Esophagus (tissue), 2 donors: ENCODE results near the gene GRID1. TPM values are rescaled to one million over a fixed set of nuclear protein-coding genes. Genes with fewer than 3 reads are reported as not detected.

Experiments used
- H3K27ac ChIP-seq, 2 donors: one replicate each; pipeline ENCODE4 v1.5.1; 2013; ENCODE audit warnings: low read depth in 2 of 2, mild to moderate bottlenecking in 2 of 2, inconsistent platforms in 1 of 2, low read length in 1 of 2, moderate library complexity in 1 of 2
- H3K27me3 ChIP-seq, 2 donors: one replicate each; pipeline ENCODE4 v1.6.1; 2013; ENCODE audit warnings: low read length in 2 of 2, control low read depth in 1 of 2, mild to moderate bottlenecking in 1 of 2; ENCODE audit not compliant: insufficient read depth in 2 of 2, control insufficient read depth in 1 of 2
- H3K36me3 ChIP-seq, 2 donors: one replicate each; pipeline ENCODE4 v1.6.1; 2013; ENCODE audit warnings: low read length in 1 of 2; ENCODE audit not compliant: control insufficient read depth in 2 of 2, insufficient read depth in 2 of 2
- H3K4me1 ChIP-seq, 2 donors: one replicate each; pipeline ENCODE4 v1.6.1; 2013; ENCODE audit warnings: low read length in 1 of 2; ENCODE audit not compliant: control insufficient read depth in 2 of 2, insufficient read depth in 2 of 2
- H3K4me3 ChIP-seq, 2 donors: one replicate each; pipeline ENCODE4 v1.5.1; 2013; ENCODE audit warnings: low read length in 2 of 2, mild to moderate bottlenecking in 2 of 2, low read depth in 1 of 2, moderate library complexity in 1 of 2
- H3K9me3 ChIP-seq, 2 donors: one replicate each; pipeline ENCODE4 v1.6.1; 2013; ENCODE audit warnings: mild to moderate bottlenecking in 2 of 2, low read depth in 1 of 2, low read length in 1 of 2, moderate library complexity in 1 of 2; ENCODE audit not compliant: control insufficient read depth in 2 of 2, insufficient read depth in 1 of 2
- WGBS, 2 donors: extraction: QIAGEN DNeasy Blood & Tissue Kit; methylation state at CpG; one replicate each; pipeline ENCODE4 v1.1.7; 2013; 5-methylcytosine and 5-hydroxymethylcytosine counted together
- polyA plus RNA-seq, 2 donors: library from polyadenylated mRNA; stranded (reverse); fragments of 200-250 nt; gene quantifications; one replicate each; pipeline ENCODE4 v1.2.3, GENCODE V29; 2013
- donor health status: healthy with polysubstance abuse.
- donor health status: Bipolar disorder and iron deficiency.

The GRID1 gene
- polyA plus RNA-seq, 2 donors: 0.04 to 0.32 TPM

DNA sequence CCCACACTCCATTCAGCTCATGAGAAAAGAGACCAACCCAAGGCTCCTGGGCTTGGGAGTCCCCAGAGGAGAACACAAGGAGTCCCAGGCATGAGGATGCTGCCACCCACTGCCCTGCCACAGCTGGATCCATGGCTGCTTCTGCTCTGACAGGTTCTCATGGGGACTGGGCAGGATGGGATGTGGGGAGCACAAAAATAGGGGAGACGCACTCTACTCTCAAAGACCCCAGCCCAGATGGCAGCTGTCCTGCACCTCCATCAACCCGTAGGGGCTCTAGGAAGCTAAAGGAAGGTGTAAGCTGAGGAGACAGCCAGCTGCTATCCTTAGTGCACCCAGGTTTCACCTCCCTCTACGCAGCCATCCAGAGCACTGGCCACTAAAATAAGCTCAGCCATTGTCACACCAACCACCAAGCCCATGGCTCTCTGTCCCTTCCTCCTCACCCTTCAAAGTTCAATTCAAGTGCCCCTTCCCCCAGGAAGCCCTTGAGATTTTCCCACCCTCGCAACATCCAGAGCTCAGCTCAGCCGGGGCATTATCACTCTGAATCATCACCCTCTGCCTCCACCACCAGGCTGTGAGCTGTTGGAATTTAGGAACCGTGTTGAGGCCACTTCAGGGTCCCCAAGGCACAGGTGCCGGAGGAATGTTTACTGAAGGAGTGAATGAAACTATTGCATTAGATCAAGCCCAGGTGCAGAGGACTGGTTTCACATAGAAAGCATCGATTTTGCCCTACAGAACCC lies 142.1 kb downstream of the GRID1 start:
- Histone ChIP-seq H3K4me1 (no peaks in the 10 kb centered on the region), H3K27me3 (no peaks in the 10 kb centered on the region), H3K27ac (no peak overlapping the region), H3K4me3 (no peak overlapping the region), H3K9me3 (no peaks in the 10 kb centered on the region), H3K36me3 (no peaks in the 10 kb centered on the region)
- WGBS, 2 donors: 68 to 69% methylated on average over 8 of the region's 8 CpGs

DNA sequence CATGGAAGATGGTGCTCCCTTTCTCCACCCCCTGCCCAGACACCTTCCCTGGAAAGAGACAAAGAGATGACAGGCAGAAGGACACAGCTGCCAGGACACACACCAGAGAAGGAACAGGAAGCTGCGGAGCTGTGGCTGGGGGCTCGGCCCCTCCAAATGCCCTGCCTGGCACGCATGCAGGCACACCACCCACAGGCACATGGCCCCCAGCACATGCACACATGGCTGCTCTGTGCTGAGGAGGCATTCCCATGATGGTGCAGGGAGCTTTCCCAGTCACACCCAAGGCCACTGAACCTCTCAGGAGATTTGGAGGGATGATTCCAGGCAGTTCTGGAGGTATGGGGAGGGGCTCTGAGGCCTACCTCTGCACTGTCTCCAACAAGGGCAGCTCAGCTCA lies 143.3 kb downstream of the GRID1 start:
- Histone ChIP-seq H3K4me1 (peaks cover 0 to 2% of the 10 kb centered on the region in 2 donors), H3K27ac (no peak overlapping the region)
- 71 to 73% methylated on average over 3 of the region's 3 CpGs for WGBS, 2 donors

DNA sequence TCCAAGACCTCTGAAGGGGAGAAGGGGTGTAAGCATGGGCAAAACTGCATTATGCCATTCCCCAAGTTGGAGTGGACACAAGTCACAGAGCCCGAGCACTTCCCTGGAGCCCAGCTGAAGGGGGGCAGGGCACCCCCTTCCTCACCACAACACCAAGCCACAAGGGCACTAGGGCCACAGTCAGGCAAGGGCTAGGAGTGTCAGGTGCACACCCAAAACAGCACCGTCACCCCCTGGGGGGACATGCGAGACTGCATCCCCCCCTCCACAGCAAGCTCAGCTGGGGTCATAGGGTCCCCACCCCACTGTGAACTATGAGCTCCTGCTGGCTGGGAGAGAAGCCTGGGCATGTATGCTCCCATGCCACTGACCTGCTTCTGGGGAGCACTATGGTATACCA lies 143.9 kb downstream of the GRID1 start:
- Histone ChIP-seq H3K9me3 (no peaks in the 10 kb centered on the region), H3K4me3 (no peak overlapping the region), H3K36me3 (no peaks in the 10 kb centered on the region), H3K27ac (no peak overlapping the region), H3K27me3 (no peaks in the 10 kb centered on the region), H3K4me1 (peaks cover 0 to 2% of the 10 kb centered on the region in 2 donors)
- WGBS, 2 donors: 73 to 76% methylated on average over 3 of the region's 3 CpGs

More for the DNA sequence above, 143.3 kb downstream of the GRID1 start:
- H3K27me3 ChIP-seq: no peaks in the 10 kb centered on the region
- no peaks in the 10 kb centered on the region for H3K9me3 ChIP-seq
- H3K36me3 ChIP-seq: no peaks in the 10 kb centered on the region
- H3K4me3 ChIP-seq: no peak overlapping the region

DNA sequence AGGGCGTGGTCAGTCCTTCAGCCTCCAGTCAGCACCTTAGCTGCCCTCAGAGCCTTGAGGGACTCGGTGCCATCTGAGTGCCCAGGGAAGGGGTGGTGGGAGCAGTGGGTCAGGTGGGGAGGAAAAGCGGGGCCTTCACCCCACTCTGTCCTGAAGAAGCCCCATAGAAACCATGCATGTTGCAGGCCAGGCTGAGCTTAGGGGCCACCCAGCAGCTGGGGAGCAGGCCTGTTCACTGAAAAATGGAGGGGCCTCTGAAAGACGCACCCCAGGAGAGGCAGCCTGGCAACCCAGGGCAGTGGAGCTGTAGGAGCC lies 144.3 kb downstream of the GRID1 start:
- H3K27ac ChIP-seq: no peak overlapping the region
- WGBS, 2 donors: 71 to 82% methylated on average over 4 of the region's 4 CpGs

DNA sequence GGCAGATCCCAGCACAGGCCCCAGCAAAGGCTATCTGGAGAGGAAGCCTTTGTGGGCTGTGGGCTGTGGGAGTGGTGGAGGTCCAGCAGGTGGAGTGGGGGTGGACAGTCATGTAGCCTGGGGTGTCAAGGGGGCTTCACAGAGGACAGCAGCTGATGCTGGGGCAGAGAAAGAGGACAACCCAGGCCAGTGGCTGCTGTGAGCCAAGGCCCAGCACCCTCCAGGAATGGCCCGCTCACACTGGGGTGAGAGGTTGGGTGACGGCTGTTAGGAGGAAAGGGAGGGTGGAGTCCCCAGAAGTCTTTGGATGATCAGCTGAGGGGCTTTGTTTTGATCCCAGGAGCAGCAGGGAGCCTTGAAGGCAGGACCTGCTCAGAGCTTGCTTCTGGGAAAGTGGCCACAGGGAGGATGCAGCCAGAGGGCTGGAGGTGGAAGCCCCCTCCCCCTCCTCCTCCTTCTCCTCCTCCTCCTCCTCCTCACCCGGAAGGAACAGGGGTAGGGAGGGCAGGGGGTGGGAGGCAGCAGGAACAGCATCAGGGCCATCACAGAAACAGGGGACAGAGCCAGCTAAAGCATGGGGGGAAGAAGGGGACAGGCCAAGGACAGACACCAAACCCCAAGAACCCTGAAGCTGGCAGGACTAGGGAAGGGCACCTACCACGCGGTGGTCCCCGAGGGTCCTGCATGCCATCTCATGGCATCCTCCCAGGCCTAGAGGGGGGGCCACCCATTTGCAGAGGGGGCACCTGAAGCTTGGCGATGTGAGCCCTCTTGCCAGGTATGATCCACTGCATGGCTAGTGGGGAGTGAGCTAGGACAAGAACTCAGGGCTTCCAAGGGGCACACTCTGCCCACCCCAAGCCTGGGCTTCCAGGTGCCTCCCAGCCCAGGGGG lies 144.9 kb downstream of the GRID1 start:
- H3K27me3 ChIP-seq: no peaks in the 10 kb centered on the region
- H3K36me3 ChIP-seq: no peaks in the 10 kb centered on the region
- no peaks in the 10 kb centered on the region for H3K9me3 ChIP-seq
- WGBS, 2 donors: 68 to 72% methylated on average over 6 to 7 of the region's 7 CpGs
- peaks cover 0 to 2% of the 10 kb centered on the region in 2 donors for H3K4me1 ChIP-seq
- H3K27ac ChIP-seq: no peak overlapping the region
- no peak overlapping the region for H3K4me3 ChIP-seq

More for the DNA sequence above, 144.3 kb downstream of the GRID1 start:
- H3K27me3 ChIP-seq: no peaks in the 10 kb centered on the region
- H3K4me1 ChIP-seq: peaks cover 0 to 2% of the 10 kb centered on the region in 2 donors
- H3K9me3 ChIP-seq: no peaks in the 10 kb centered on the region
- no peaks in the 10 kb centered on the region for H3K36me3 ChIP-seq
- H3K4me3 ChIP-seq: no peak overlapping the region

DNA sequence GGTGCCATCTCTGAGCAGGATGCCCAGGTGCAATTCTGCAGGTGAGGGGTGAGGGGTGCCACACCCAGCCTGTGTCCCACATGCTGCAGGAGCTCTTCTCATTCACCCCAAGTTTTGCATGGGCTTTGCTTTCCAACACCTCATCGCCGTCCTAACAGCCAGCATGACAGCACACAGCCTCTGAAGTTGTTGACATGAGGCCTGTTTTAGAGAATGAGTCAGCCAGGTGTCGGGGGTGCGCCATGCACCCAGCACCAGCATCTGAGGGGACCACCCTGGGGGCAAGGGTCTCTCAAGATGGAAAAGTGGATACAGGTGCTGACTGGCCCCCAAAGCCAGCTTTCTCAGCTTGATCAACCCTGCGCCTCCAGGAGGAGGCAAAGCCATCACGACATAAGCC lies 146.0 kb downstream of the GRID1 start:
- Histone ChIP-seq H3K9me3 (no peaks in the 10 kb centered on the region), H3K27me3 (no peaks in the 10 kb centered on the region), H3K36me3 (no peaks in the 10 kb centered on the region), H3K4me1 (peaks cover 0 to 2% of the 10 kb centered on the region in 2 donors), H3K4me3 (no peak overlapping the region), H3K27ac (no peak overlapping the region)
- 89% methylated on average over 6 of the region's 6 CpGs for WGBS, 2 donors

DNA sequence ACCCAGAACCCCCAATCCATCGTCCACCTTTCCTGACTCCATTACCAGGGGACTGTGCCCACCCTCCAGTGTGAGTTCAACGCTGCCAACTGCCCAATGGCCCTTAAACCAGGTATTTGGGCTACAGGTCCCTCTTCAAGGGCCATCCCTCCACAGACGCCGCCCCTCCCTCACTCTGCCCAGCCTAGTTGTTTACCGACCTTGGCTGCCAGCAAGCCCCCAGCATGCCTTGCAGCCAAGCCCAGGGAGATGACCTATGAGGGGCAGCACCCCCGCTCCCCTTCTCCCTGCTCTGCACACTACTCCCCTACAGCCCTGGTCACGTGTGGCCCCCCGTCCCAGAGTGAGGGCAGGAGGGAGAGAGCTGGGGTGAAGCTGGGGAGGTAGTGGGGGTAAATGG lies 147.3 kb downstream of the GRID1 start:
- Histone ChIP-seq H3K27ac (no peak overlapping the region), H3K27me3 (no peaks in the 10 kb centered on the region), H3K4me1 (peaks cover 0 to 2% of the 10 kb centered on the region in 2 donors), H3K9me3 (no peaks in the 10 kb centered on the region), H3K36me3 (no peaks in the 10 kb centered on the region), H3K4me3 (no peak overlapping the region)
- whole genome bisulfite sequencing, 2 donors: 67 to 73% methylated on average over 8 of the region's 8 CpGs

DNA sequence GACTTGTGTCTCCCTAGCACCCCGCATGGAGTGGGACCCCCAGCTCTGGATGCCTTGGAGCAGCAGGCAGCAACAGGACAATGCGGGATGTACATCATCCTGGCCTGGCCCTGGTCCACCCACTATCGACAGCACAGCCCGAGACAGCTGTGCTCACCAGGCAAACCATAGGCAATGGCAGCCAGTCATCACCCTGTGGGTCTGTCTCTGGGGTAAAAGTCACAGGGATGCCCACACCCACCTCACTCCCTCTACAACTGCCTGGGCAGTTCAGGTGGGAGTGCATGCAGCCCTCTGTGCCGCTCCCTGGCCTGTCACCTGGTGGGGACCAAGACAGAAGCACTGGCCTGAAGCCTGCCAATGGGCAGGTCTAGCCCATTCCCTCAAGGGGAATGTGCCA lies 147.8 kb downstream of the GRID1 start:
- Histone ChIP-seq H3K36me3 (no peaks in the 10 kb centered on the region), H3K9me3 (no peaks in the 10 kb centered on the region), H3K4me1 (peaks cover 0 to 2% of the 10 kb centered on the region in 2 donors), H3K4me3 (no peak overlapping the region), H3K27me3 (no peaks in the 10 kb centered on the region), H3K27ac (no peak overlapping the region)
- 90 to 91% methylated on average over 5 of the region's 5 CpGs for WGBS, 2 donors

DNA sequence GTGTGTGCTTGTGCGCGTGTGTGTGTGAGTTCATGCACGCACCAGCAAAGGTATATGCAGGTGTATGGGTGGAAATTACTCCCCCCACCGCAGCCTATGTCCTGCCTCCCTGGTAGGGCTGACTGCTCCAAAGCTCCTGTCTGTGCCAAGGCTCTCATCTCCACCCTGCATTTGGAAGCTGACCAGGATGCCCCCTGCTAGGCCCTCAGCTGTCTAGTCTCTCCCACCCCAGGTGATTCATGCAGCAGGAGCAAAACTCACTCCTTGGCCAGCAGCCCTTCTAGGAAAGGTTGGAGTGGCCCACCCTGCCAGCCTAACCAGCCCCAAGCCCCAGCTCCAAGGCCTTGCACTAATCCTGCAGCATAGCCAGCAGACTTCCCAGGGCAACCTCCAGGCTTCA lies 148.4 kb downstream of the GRID1 start:
- H3K9me3 ChIP-seq: no peaks in the 10 kb centered on the region

More for the DNA sequence above, 148.4 kb downstream of the GRID1 start:
- Histone ChIP-seq H3K4me1 (peaks cover 0 to 2% of the 10 kb centered on the region in 2 donors), H3K27ac (no peak overlapping the region), H3K27me3 (no peaks in the 10 kb centered on the region), H3K4me3 (no peak overlapping the region), H3K36me3 (no peaks in the 10 kb centered on the region)
- 92 to 93% methylated on average over 4 of the region's 4 CpGs for WGBS, 2 donors
